Measurements from ENCODE around the gene ADTRP.

DNA sequence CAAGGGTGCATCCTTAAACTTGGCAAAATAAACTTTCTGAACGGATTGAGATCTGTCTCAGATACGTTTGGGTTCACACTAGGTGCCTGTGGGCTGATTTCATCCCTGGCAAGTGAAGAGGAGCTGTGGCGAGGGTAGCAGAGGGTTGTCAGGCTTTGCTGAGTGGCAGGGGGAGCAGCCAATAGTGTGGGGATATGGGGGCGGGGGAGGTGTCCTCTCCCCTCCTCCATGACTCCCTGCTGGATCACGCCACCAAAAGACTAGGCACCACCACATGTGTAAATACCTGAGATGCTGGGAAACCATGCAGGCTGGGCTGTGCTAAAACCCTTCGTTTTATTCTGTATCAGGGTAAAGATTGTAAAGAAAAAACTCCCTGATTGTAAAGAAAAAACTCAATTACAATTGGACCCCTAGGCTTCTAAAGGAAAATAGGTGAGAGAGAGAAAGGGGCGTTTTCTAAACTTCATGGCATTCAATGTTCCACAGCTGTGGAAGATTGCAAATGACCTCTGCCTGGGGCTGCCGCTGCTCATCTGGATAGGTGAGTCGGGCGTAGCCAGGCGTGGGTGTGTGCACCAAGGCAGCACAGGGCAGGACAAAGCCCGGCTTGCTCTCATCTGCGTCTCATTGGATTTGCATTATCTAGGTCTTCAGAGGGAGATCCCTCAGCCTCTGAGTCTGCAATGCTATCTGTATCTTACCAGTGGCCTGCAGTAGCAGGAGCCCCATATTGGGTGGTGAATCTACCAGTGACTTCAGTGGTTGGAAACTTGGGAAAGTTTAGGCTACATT lies 26.9 kb upstream of the ADTRP start:
- no peak for TF ChIP-seq RAD21 (IDR thresholded peaks at IDR 0.05; ENCODE audit: low read depth)
- TF ChIP-seq, protein P1, sequence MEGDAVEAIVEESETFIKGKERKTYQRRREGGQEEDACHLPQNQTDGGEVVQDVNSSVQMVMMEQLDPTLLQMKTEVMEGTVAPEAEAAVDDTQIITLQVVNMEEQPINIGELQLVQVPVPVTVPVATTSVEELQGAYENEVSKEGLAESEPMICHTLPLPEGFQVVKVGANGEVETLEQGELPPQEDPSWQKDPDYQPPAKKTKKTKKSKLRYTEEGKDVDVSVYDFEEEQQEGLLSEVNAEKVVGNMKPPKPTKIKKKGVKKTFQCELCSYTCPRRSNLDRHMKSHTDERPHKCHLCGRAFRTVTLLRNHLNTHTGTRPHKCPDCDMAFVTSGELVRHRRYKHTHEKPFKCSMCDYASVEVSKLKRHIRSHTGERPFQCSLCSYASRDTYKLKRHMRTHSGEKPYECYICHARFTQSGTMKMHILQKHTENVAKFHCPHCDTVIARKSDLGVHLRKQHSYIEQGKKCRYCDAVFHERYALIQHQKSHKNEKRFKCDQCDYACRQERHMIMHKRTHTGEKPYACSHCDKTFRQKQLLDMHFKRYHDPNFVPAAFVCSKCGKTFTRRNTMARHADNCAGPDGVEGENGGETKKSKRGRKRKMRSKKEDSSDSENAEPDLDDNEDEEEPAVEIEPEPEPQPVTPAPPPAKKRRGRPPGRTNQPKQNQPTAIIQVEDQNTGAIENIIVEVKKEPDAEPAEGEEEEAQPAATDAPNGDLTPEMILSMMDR (IDR thresholded peaks at IDR 0.05 in 2 of 3, conservative IDR thresholded peaks at IDR 0.05 in 1 of 3; ENCODE audit: borderline replicate concordance in 1 of 3, insufficient read depth in 1 of 3, low read depth in 2 of 3, low read length in 2 of 3): no peak

Data from HCT116 (cell line).